ENCODE results near the gene TXNRD2. TPM values are rescaled to one million over a fixed set of nuclear protein-coding genes. Genes with fewer than 3 reads are reported as not detected.

TXNRD2 gene
- total RNA-seq, 6 experiments from 2014 or later = 35.9 to 47.8 (median 44.3) TPM

- Histone ChIP-seq H3K9me3 (no peaks in the 10 kb centered on the region), H3K27ac (peak overlapping the region; percentile 86 to 94 (median 93)), H3K4me1 (peaks cover 0 to 17% (median 6%) of the 10 kb centered on the region in 4 donors), H3K36me3 (peaks cover 0 to 10% (median 3%) of the 10 kb centered on the region in 4 donors), H3K27me3 (no peaks in the 10 kb centered on the region), H3K4me3 (peak overlapping the region; percentile 55 to 98 (median 93))
- TF ChIP-seq CTCF (IDR thresholded peaks at IDR 0.05) (no peak), POLR2A (IDR thresholded peaks at IDR 0.05) (no peak)
- intact Hi-C loops (cut with DNase I) = no loop called here
- DNase-seq = peak; percentile 62 to 74 (median 72)
- WGBS (ENCODE audit: insufficient coverage, low coverage, low lambda C conversion rate, missing lambda C conversion rate) = 8% methylated on average over 6 of the region's 24 CpGs
- ATAC-seq = peak; percentile 28 to 46 (median 40)
Observed at GRCh38 chr22:19855504-19856409, 85.9 kb downstream of the TXNRD2 start.

GRCh38 chr22:19854778-19855503, 86.7 kb downstream of the TXNRD2 start, which contains the start of the genes GNB1L and RTL10:
TSS of gene GNB1L (minus strand) at chr22:19854874. CDS start at chr22:19821355, 33,519 bp downstream.
TSS of gene RTL10 (minus strand) at chr22:19854874. CDS start at chr22:19852261, 2,613 bp downstream.
- WGBS (ENCODE audit: insufficient coverage, low coverage, low lambda C conversion rate, missing lambda C conversion rate) = no CpG with 5 or more reads among the region's 81 CpGs
- DNase-seq = peak; percentile 98
- H3K4me3 ChIP-seq = peak within 1 kb of the TSS; percentile 55 to 98 (median 93)
- intact Hi-C loops (cut with DNase I) = no loop called here
- peak; percentile 93 to 94 (median 94) for ATAC-seq
- H3K36me3 ChIP-seq = peaks cover 0 to 10% (median 3%) of the 10 kb centered on the region in 4 donors
- H3K9me3 ChIP-seq = no peaks in the 10 kb centered on the region
- peak; percentile 99 for TF ChIP-seq POLR2A (IDR thresholded peaks at IDR 0.05)
- peak in 3 of 4 donors; percentile 6 to 33 (median 24) for TF ChIP-seq CTCF (IDR thresholded peaks at IDR 0.05)
- peak within 1 kb of the TSS; percentile 86 to 94 (median 93) for H3K27ac ChIP-seq
- peaks cover 0 to 17% (median 6%) of the 10 kb centered on the region in 4 donors for H3K4me1 ChIP-seq
- H3K27me3 ChIP-seq = no peaks in the 10 kb centered on the region

GRCh38 chr22:19853879-19854777, 87.5 kb downstream of the TXNRD2 start:
- intact Hi-C loops (cut with DNase I) = no loop called here
- 3% methylated on average over 15 of the region's 49 CpGs for WGBS (ENCODE audit: insufficient coverage, low coverage, low lambda C conversion rate, missing lambda C conversion rate)
- Histone ChIP-seq H3K9me3 (no peaks in the 10 kb centered on the region), H3K27me3 (no peaks in the 10 kb centered on the region), H3K27ac (peak overlapping the region; percentile 77 to 94 (median 93)), H3K4me3 (peak overlapping the region; percentile 55 to 98 (median 93)), H3K4me1 (peaks cover 0 to 19% (median 6%) of the 10 kb centered on the region in 4 donors), H3K36me3 (peaks cover 0 to 10% (median 3%) of the 10 kb centered on the region in 4 donors)
- no peak for TF ChIP-seq POLR2A (IDR thresholded peaks at IDR 0.05)
- no peak for TF ChIP-seq CTCF (IDR thresholded peaks at IDR 0.05)
- ATAC-seq (peak; percentile 0 to 19 (median 4)), DNase-seq (peak in 2 of 3 donors; percentile 26 to 47)

Measured in right lobe of liver (tissue), 6 donors.